Caki2 (cell line): ENCODE results near the gene GAB2. TPM values are rescaled to one million over a fixed set of nuclear protein-coding genes. Genes with fewer than 3 reads are reported as not detected.
"Not testable (repeated sequence)": the region's sequence is repeated elsewhere in the genome, so short reads cannot be mapped to it uniquely, and the experiment has no call there.

Source experiments
- DNase-seq: peaks from one replicate; pipeline ENCODE4 v3.0.0-alpha.2; 2015; ENCODE audit warnings: low read depth
- in situ Hi-C: cut with HindIII; loops from 2 replicates; pipeline ENCODE4 v1.10.0; 2016; ENCODE audit warnings: low sequenced_read_pairs, low pct_unique_long_range_greater_than_20kb, mixed read lengths
- total RNA-seq: library from RNA; depleted of rRNA; stranded (reverse); fragments of >200 nt; shearing (Covaris generic); gene quantifications from 2 replicates; pipeline ENCODE4 v1.2.3, GENCODE V29; 2014; ENCODE audit warnings: low replicate concordance

GAB2 gene
- total RNA-seq, 1 experiment from 2014 or later, result 1.9 TPM

DNA sequence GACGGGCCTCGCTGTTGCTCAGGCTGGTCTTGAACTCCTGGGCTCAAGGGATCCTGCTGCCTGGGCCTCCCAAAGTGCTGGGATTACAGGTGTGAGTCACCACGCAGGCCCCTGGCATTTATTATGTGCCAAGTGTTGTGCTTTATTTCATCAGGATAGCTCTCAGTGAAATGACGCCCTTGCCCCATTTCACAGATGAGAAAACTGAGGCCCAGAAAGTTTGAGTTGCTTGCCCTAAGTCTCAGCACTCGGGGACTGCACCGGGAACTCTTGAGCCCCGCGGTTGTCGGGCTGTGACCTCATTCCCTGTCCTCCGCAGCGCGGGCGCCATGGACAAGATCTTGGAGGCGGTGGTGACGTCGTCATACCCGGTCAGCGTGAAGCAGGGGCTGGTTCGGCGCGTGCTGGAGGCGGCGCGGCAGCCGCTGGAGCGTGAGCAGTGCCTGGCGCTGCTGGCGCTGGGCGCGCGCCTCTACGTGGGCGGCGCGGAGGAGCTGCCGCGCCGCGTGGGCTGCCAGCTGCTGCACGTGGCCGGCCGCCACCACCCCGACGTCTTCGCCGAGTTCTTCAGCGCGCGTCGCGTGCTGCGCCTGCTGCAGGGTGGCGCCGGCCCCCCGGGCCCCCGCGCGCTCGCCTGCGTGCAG is 221.6 kb downstream of the GAB2 start:
- in situ Hi-C loops, result no loop called here
- no peak for DNase-seq

DNA sequence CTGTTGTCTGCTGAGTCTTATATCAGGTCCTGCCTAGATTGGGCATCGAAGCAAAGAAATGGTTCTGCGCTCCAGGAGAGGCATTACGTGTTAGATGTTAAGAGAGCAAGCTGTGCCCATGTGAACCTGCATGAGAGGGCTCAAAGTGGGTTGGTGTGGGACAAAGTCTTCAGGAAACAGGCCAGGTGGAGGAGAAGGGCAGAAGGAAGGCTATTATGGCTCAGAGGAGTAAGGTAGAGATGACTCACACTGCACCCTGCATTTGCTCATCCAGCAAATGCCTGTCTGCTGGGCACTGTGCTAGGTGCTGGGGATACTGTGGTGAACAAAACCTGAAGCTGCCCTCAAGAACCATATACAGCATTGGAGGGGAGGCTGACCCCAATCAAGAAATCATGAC is 223.1 kb downstream of the GAB2 start:
- in situ Hi-C loops, result no loop called here

DNA sequence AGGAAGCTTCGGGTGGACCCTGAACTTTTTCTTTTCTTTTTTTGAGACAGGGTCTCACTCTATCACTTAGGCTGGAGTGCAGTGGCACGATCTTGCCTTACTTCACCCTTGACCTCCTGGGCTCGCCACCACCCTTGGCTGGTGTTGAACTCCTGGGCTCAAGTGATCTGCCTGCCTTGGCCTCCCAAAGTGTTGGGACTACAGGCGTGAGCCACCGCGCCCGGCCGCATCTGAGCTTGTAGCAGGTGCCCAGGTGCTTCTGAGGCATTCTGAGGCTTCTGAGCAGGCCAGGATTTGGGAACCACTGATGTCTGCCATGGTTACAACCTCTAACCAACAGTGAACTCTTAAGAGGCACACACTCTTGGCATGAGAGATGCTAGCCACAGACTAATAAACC is 223.8 kb downstream of the GAB2 start:
- DNase-seq, result no peak
- in situ Hi-C loops, result no loop called here

More for the DNA sequence above, 223.1 kb downstream of the GAB2 start:
- DNase-seq, result no peak

DNA sequence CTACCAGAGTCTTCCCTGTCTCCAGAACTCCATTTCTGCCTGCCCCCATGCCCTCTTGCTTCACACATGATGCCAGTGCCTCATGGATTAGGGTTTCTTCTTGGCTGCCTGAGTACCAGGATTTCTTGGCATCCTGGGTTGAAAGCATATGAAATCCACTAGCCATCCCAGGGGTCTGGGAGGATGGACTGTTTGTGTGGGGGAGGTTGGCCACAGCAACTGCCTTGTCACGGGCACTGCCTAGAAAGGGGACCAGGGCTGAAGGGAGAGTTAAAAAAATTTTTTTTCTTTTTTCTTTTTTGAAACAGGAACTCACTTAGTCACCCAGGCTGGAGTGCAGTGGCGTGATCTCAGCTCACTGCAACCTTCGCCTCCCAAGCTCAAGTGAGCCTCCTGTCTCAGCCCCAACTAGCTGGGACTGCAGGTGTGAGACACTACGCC is 224.7 kb downstream of the GAB2 start:
- no peak for DNase-seq
- in situ Hi-C loops, result no loop called here

DNA sequence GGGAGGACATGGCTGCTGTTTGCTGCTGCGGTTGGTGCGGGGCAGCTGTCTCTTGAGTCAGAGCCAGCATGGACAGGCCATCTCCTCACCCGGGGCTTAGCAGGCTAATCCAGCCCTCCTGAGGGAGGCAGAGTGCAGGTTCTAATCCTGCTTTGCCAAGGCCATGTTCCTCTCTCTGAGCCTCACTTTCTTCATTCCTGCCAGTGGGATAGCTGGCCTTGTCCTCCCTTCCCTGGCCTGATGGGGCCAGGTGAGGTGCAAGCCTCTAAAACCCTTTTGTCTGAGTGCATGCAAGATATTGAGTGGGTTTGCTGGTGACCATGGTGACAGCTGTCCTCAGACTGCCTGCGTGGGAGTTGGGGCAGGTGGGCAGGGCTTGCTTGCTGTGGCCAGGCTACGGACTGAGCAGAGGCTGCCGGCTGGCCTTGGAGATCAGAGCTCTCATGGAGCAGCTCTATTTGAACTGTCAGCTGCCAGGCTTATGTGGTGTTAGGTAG is 225.3 kb downstream of the GAB2 start:
- DNase-seq, result no peak

DNA sequence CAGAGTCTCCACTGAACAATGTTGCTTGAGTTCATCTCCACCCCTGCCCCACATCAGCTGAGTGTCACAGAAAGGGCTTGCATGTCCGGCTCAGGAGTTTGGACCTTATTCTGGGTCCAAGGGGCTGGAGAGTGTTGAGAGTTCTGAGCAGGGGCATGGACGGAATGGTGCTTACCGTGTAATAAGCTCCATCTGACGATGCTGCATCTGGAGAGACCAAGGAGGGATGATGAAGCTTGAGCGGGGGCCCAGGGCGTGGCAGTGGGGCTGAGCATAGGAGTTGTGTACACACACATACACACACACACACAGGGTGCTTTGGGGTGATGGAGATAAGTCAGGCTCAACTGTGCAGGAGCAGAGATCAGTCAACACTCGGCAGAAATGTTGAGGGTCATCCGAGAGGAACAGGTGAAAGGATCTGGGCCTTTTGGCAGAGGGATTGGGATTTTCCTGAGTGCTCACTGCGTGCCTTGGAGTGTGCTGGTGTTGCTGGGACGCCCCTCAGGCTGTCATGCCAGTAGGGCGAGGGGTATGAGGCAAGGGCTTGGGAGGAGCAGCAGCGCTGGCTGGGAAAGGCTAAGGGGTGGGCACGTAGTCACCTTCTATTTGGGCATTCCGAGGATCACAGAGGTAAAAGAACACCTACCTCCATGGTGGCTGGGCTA is 226.6 kb downstream of the GAB2 start:
- no peak for DNase-seq
- in situ Hi-C loops, result no loop called here

More for the DNA sequence above, 225.3 kb downstream of the GAB2 start:
- in situ Hi-C loops, result no loop called here

DNA sequence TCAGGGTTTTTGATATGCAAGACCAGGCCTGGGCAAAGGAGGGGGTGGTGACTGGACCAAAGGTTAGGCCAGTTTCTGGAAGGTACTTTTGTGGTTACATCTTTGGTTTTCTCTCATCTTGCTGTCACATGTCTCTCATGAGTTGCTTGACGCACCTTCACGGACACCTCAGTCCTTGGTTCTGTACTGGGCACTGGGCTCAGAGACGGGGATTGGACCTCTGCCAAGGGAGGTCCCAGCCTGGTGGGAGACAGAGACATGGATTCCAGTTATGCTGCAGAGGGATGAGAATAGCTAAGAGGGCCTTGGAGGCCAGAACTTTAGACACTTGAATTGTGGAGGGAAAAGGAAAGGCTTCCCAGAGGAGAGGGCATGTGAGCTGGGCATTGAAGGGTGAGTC is 227.2 kb downstream of the GAB2 start:
- in situ Hi-C loops, result no loop called here
- DNase-seq, result no peak

DNA sequence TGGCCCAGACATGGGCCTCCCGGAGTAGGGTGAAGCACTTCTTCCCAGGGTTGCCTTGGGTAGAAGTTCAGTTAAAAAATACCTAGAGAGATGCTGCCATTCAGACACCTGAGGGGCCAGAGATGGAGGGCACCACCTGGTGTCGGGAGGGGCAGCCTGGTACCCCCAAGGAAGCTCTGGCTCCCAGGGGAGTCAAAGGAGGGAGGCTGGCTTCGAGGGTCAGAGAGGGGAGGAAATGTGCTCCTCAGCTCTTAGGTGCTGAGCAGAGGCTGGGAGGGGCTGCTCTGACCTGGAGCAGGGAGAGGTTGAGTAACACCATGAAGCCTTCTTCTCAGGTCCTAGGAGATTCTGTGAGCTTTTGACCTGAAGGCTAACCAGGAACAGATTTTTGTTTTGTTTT is 227.8 kb downstream of the GAB2 start:
- DNase-seq, result no peak
- in situ Hi-C loops, result no loop called here

DNA sequence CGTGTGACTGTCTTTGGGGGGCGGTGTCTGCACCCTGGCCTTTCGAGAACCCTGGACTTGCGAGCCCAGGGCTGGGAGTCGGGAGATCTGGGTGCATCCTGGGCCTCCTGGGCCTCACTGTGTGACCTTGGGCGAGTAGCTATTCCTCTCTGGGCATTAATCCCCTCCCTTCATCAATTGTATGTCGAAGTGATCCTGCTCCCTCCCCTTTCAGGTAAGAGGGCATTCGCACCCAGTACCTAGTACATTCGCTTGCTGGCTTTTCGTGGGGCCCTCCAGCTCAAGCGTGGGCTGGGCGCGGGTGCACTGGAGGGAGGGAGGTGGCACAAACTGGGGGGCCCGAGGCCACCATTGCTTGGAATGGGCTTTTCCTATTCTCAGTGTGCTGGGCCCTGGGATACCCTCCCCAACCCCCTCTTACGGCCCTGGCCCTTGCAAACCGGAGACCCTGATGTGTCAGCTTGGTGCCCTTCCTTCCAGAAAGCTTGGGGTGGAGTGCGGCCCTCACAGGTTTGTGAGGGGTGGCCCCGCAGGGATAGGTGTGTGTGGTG is 228.4 kb downstream of the GAB2 start:
- in situ Hi-C loops, result no loop called here
- DNase-seq, result no peak

DNA sequence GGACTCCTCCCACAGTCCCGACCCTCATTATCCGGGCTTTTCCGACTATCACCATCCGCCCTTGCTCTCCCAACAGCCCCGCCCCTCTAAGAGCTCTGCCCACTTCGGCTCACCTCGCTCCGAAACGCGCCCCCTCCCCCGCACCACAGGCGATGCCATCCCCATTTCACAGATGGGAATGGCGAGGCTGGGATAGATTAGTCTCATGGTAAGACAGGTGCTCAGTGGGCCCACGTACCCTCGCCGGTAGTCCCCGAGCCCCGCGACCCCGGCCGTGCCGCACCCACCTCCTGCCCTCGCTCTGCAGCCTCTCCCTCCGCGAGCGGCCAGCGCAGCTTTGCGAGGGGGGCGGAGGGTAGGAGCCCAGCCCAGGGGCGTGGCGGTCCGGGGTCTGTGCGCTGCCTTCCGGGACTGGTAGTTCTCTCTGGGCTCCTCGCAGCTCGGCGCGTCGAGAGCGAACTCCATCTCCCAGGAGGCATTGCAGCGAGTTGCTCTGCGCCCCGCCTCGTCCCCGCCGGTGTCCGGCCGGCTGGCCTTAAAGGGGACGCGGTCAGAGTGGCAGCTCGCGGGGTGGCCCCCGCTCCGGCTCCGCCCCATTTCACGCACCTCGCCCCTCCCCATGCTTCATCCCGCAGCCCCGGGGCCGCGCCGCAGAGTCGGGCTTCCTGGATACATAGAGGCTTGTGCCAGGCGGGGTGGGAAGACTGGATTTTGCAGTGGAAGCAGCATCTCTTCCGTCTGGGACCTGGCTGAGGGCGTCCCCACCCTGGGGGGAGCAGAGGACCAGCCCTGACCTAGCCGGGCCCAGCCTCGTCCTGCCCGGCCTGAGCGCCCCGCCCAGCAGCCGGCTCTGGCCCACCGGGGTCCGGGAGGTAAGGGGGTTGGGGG is 229.1 kb downstream of the GAB2 start, which contains the start of the genes KCTD21 and USP35:
Gene KCTD21, minus strand, starts transcription at position 341 of the 888 bp plus-strand sequence. CDS start 14,072 bp downstream, outside the sequence.
Gene USP35, plus strand, starts transcription at position 634 of the 888 bp plus-strand sequence. CDS start 7,327 bp downstream, outside the sequence.
- in situ Hi-C loops, result no loop called here

DNA sequence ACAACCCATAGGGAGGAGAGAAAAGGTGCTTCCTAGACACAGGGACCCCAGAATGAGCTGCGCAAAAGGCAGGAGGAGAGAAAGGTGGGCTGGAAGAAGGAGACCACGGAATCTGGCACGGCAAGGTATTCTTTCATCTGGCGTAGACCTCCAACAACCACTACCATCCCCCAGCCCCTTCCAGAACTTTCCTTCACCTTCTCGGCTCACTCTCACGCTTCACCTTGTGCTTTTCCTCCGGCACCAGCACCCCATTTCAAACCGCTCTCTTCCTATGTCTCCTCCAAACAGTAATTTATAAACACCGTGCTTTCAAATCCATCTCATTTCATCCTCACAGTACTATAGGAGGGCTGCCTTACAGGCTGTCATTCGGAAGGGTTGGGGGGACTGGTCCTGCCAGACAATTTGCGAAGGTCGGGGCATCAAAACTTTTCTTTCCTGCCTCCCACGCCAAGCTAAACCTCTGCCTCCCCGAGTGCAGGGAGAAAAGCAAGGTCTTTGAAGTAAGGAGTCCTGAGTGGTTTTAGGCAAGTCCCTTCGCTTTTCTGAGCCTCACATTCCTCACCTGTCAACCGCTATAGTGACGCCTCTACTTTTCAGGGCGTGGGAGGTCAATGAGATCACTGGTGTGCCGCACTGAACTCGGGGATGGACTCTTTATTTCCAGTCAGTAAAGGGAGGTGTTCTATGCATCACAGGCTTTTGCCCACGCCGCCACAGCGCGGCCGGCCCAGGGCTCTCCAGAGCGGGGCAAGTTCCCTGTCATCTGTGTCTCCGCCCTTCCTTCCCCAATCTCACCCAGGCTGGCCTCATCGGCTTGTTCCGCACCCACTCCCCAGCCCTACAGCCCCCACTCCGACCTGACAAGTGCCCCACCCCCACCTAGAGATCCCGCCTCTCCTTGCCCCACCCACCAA is 230.0 kb downstream of the GAB2 start:
- no peak for DNase-seq
- in situ Hi-C loops, result no loop called here

More for the DNA sequence above, 229.1 kb downstream of the GAB2 start, which contains the start of the genes KCTD21 and USP35:
- peak; percentile 93 for DNase-seq

DNA sequence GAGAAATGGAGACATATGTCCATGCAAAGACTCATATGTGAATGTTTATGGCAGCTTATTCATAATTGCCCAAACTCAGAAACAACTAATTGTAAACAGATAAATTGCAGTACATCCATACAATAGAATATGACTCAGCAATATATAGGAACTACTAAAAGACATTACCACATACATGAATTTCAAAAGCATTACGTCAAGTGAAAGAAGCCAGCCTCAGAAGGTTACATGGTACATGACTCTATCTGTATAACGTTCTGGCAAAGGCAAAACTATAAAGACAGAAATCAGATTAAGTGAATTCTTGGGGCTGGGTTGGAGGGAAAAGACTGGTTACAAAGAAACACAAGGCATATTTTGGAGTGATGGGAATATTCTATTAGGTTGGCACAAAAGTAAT is 236.4 kb downstream of the GAB2 start:
- in situ Hi-C loops, result no loop called here
- no peak for DNase-seq

DNA sequence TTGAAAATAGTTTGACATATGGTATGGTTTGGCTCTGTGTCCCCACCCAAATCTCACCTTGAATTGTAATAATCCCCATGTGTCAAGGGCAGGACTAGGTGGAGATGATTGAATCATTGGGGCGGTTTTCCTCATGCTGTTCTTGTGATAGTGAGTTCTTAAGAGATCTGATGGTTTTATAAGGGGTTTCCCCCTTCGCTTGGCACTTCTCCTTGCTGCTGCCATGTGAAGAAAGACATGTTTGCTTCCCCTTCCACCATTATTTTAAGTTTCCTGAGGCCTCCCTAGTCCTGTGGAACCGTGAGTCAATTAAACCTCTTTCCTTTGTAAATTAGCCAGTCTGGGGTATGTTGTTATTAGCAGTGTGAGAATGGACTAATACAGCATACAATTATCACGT is 236.9 kb downstream of the GAB2 start:
- DNase-seq, result no peak
- in situ Hi-C loops, result no loop called here

DNA sequence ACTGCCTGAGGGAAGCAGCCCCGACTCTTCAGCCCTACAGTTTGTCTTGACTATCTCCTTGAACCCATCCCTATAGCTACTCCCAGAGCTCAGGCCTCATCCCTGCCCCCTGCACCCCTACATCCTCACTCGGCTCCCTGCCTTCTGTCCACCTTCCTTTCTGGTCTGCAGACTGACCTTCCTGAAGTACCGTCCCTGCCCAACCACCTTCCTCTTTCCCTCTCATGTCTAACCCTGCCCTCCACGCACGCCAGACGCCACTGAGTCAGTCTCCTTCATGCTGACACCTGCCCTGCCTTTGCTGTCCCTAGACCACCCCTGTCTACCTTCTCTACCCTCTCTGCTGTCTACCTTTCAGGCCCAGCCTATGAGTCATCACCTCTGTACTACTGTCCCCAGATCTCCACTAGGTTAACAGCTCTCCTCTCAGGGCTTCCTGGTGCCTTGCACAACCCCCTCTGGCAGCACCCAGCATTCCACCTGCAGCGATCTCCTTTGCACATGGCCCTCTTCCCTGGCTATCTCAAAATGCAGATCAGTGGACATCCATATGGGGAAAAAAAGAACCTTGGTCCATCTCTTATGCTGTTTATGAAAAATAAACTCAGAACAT is 238.1 kb downstream of the GAB2 start:
- in situ Hi-C loops, result no loop called here
- DNase-seq, result no peak

DNA sequence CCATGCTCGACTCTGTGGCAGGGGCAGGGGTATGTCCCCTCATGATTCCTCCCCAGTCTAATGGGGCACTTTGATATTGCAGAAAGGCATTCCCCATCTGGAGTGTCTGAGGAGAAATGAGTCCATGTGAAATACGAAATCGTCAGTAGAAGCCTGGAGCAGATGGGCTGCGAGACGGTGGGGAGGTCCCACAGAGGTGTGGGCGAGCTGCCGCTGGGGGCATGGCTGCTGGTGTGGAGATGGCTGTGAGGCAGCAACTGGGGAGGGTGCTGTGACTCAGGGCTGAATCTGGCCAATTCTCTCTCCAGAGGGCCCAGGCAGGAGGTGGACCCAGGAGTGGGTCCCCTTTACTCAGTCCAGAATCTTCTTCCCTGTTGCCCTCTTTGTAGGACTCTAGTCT is 240.4 kb downstream of the GAB2 start:
- in situ Hi-C loops, result no loop called here
- DNase-seq, result no peak

DNA sequence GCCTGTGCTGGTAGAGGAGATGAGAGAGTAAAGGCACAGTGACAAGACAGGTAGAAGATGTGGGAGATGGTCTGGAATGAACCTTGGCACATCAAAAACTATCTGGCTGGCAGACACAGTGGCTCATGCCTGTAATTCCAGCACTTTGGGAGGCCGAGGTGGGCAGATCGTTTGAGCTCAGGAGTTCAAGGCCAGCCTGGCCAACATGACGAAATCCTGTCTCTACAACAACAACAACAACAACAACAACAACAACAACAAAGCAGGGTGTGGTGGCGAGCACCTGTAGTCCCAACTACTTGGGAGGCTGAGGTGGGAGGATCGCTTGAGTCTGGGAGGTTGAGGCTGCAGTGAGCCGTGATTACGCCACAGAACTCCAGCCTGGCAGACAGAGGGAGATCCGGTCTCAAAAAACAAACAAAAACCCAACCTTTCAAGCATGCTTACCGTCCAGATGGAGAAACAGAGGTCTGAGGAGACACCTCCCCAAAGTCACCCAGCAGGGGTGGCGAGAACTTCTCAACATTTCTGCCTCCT is 240.9 kb downstream of the GAB2 start:
- no peak for DNase-seq
- in situ Hi-C loops, result no loop called here

DNA sequence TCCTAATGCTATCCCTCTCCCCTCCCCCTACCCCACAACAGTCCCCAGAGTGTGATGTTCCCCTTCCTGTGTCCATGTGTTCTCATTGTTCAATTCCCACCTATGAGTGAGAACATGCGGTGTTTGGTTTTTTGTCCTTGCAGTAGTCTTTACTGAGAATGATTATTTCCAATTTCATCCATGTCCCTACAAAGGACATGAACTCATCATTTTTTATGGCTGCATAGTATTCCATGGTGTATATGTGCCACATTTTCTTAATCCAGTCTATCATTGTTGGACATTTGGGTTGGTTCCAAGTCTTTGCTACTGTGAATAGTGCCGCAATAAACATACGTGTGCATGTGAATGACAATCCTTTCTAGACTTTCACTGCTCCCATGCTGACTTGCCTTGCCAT is 241.8 kb downstream of the GAB2 start:
- DNase-seq, in situ Hi-C loops: not testable (repeated sequence)
